HG03108 (cell line): Measurements from ENCODE around the gene ALDH1B1.

Source experiments
- ATAC-seq: cut with Tn5 transposase; IDR thresholded peaks from one replicate; pipeline ENCODE4 v1.9.1; 2021; ENCODE audit warnings: moderate library complexity; ENCODE audit not compliant: unreplicated experiment

Gene ALDH1B1

GRCh38 chr9:38437193-38437823 lies 44.8 kb downstream of the ALDH1B1 start:
- no peak for ATAC-seq

GRCh38 chr9:38439291-38439915 lies 46.9 kb downstream of the ALDH1B1 start:
- ATAC-seq, result no peak

- ATAC-seq, result no peak
These were observed 47.4 kb downstream of the ALDH1B1 start for GRCh38 chr9:38439916-38440301.

GRCh38 chr9:38440516-38440915 lies 48.0 kb downstream of the ALDH1B1 start:
- no peak for ATAC-seq

- no peak for ATAC-seq
These were observed 49.0 kb downstream of the ALDH1B1 start for GRCh38 chr9:38441347-38442085.

GRCh38 chr9:38442473-38443096 lies 50.1 kb downstream of the ALDH1B1 start:
- no peak for ATAC-seq

- ATAC-seq, result no peak
These were observed 50.7 kb downstream of the ALDH1B1 start for GRCh38 chr9:38443181-38443580.

GRCh38 chr9:38443597-38443996 lies 51.1 kb downstream of the ALDH1B1 start:
- no peak for ATAC-seq

- peak; percentile 99 for ATAC-seq
These were observed 52.9 kb downstream of the ALDH1B1 start for GRCh38 chr9:38445154-38446043.

- no peak for ATAC-seq
These were observed 55.2 kb downstream of the ALDH1B1 start for GRCh38 chr9:38447703-38448102.
